ENCODE measurements around the gene CD53. TPM values are rescaled to one million over a fixed set of nuclear protein-coding genes. Genes with fewer than 3 reads are reported as not detected.
"Not testable (repeated sequence)": the region's sequence is repeated elsewhere in the genome, so short reads cannot be mapped to it uniquely, and the experiment has no call there.

The CD53 gene, protein sequence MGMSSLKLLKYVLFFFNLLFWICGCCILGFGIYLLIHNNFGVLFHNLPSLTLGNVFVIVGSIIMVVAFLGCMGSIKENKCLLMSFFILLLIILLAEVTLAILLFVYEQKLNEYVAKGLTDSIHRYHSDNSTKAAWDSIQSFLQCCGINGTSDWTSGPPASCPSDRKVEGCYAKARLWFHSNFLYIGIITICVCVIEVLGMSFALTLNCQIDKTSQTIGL
- 40.0 TPM for total RNA-seq

- DNase-seq (ENCODE audit: low spot score), result no peak
- intact Hi-C loops (cut with DNase I), result no loop called here
- peak; percentile 67 for ATAC-seq
These were observed at the start of gene CD53 for GRCh38 chr1:110872745-110873720. Gene CD53 (plus strand): TSS chr1:110873148. CDS start chr1:110891409, 18,261 bp downstream.

DNA sequence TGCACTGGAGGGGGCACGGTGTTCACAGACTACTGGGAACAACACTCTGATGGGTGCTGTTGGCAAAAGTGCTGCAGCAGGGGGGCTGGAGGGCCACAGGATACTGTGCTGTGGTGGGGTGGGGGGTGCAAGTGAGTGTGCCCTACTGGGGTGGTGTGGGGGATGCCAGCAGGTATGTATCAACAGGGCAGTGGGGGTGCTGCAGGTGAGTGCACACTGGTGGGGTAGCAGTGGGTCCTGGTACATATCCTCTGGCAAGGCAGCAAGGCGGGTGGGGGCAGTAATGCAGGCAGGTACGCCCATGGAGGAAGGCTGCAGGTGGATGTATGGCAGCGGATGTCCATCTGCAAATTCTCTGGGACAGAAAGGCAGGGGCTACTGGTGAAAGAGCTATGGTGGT, 48.8 kb upstream of the CD53 start:
- intact Hi-C loops (cut with DNase I), result no loop called here
- no peak for ATAC-seq
- no peak for DNase-seq (ENCODE audit: low spot score)

GRCh38 chr1:110829955-110830553, 42.9 kb upstream of the CD53 start:
- DNase-seq (ENCODE audit: low spot score) (no peak), ATAC-seq (no peak)
- intact Hi-C loops (cut with DNase I), result no loop called here

GRCh38 chr1:110833779-110834178, 39.2 kb upstream of the CD53 start:
- intact Hi-C loops (cut with DNase I); DNase-seq (ENCODE audit: low spot score); ATAC-seq: not testable (repeated sequence)

DNA sequence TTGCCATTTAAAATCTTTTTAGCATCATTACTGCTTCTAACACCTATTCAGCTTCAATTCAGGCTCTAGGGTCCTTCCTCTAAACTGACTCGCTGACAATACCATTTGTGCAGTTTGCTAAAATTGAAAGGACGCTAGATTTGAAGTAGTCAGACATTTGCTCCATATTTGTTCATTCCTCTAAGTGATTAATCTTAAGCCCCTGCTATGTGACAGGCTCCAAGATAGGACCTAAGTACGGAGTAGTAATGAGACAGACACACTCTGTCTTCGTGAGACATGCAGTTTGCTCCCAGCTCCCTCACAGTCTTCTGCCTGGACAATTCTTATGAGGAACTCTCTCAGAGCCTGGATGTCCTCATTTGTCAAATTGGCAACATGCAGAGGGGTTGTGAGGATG, 26.1 kb upstream of the CD53 start:
- no peak for DNase-seq (ENCODE audit: low spot score)
- intact Hi-C loops (cut with DNase I), result no loop called here

DNA sequence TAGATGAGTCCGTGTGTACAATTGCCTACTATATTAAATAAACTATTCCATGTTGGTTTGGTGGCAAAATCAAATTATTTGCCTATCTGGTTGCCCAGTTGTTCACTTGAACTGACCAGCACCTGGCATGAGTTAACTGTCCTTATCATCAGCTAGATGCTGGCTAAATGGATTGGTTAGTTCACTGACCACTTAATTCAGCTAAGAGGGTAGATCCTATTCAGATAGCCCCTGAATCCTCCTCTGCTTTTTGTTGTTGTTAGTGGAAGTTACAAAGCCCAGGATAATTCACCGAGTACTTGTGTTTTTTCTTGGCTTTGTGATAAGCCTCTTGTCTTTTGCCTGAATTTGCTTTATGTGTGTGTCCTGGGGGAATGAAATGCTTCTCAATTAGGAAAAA, 22.8 kb upstream of the CD53 start:
- DNase-seq (ENCODE audit: low spot score) (no peak), ATAC-seq (no peak)
- intact Hi-C loops (cut with DNase I), result no loop called here

More for the DNA sequence above, 26.1 kb upstream of the CD53 start:
- no peak for ATAC-seq

GRCh38 chr1:110850627-110851026, 22.3 kb upstream of the CD53 start:
- DNase-seq (ENCODE audit: low spot score) (no peak), ATAC-seq (no peak)
- intact Hi-C loops (cut with DNase I), result no loop called here

DNA sequence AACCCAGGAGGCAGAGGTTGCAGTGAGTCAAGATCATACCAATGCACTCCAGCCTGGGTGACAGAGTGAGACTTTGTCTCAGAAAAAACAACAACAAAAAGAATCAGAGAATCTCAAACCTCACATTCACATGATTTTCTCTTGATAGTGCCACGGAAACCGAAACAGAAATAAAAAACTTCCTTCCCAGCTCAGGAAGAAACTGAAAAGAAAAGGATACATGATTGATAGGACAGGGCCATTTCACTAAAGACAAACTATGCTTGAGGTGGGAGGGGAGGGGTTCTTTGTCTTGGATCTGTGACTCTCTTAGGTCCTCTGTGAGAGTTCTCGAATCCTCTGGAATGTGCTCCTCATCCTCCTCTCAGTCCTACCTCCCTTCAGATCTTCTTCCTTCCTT, 19.8 kb upstream of the CD53 start:
- intact Hi-C loops (cut with DNase I), result no loop called here
- DNase-seq (ENCODE audit: low spot score) (no peak), ATAC-seq (no peak)

- intact Hi-C loops (cut with DNase I), result no loop called here
- no peak for ATAC-seq
These were observed 16.5 kb upstream of the CD53 start for GRCh38 chr1:110856410-110856809.

GRCh38 chr1:110857964-110858948, 14.7 kb upstream of the CD53 start:
- DNase-seq (ENCODE audit: low spot score) (no peak), ATAC-seq (no peak)
- intact Hi-C loops (cut with DNase I), result no loop called here

More at GRCh38 chr1:110856410-110856809, 16.5 kb upstream of the CD53 start:
- DNase-seq (ENCODE audit: low spot score), result no peak

DNA sequence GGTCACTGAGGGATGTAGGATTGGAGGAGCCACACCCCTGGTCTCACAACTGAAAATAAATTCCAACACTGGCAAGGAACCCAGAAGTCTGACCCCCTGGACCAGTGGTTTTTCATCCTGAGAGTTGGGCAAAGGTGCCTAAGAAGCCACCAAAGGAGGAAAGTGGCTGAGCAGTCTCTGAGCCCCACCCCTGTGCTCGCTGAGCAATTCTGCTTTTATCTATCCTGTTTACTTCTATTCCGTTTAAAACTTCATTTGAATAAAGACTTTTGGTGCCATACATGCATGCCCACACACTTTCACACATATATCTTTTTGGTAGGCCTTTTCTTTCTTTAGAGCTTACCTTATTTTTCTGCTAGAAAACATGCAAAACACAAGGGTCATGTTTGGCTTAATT, 13.9 kb upstream of the CD53 start:
- intact Hi-C loops (cut with DNase I), result no loop called here
- no peak for ATAC-seq
- DNase-seq (ENCODE audit: low spot score), result no peak

- DNase-seq (ENCODE audit: low spot score) (no peak), ATAC-seq (no peak)
- intact Hi-C loops (cut with DNase I), result no loop called here
These were observed 12.8 kb upstream of the CD53 start for GRCh38 chr1:110860174-110860573.

DNA sequence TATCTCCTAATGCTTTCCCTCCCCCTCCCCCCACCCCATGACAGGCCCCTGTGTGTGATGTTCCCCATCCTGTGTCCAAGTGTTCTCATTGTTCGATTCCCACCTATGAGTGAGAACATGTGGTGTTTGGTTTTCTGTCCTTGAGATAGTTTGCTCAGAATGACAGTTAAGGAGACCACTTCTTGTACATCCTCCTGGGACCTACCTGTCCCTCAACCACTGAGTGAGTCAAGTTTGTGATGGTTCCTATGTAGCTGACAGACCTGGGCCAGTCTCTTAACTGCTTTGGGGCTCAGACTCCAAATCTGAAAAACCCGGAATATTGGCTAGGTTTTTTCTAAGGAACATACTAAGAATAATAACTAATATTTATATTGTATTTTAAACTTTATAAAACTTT, 12.3 kb upstream of the CD53 start:
- DNase-seq (ENCODE audit: low spot score); intact Hi-C loops (cut with DNase I); ATAC-seq: not testable (repeated sequence)

DNA sequence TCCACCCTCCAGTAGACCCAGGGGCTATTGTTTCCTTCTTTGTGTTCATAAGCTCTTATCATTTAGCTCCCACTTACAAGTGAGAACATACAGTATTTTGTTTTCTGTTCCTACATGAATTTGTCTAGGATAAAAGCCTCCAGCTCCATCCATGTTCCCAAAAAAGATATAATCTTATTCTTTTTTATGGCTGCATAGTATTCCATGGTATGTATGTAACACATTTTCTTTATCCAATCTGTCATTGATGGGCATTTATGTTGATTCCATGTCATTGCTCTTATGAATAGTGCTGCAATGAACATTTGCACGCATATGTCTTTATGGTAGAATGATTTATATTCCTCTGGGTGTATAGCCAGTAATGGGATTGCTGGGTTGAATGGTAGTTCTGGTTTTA, 11.0 kb upstream of the CD53 start:
- ATAC-seq; DNase-seq (ENCODE audit: low spot score); intact Hi-C loops (cut with DNase I): not testable (repeated sequence)

- no peak for ATAC-seq
- intact Hi-C loops (cut with DNase I), result no loop called here
These were observed 8.7 kb upstream of the CD53 start for GRCh38 chr1:110864287-110864686.

GRCh38 chr1:110870721-110871388, 2.1 kb upstream of the CD53 start:
- DNase-seq (ENCODE audit: low spot score) (no peak), ATAC-seq (no peak)
- intact Hi-C loops (cut with DNase I), result no loop called here

More at GRCh38 chr1:110864287-110864686, 8.7 kb upstream of the CD53 start:
- DNase-seq (ENCODE audit: low spot score), result no peak

DNA sequence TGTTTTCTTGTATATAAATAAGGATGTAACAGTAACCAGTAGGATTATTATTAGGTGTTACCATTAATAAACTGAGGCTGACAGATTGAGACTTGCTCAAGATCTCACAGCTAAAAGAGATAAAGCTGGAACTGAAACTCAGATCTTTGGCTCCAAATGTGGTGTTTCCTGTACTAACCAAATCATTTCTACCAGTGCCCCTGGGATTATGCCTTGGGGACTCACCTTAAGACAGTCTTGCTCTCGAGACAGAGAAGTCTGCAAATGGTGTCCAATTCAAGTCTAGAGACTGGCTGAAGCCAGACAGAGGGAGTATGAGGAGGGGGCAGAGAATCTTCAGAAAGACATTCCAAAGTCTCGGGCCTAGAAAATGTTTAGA, 593 bp upstream of the CD53 start:
- intact Hi-C loops (cut with DNase I), result no loop called here
- no peak for DNase-seq (ENCODE audit: low spot score)
- no peak for ATAC-seq

DNA sequence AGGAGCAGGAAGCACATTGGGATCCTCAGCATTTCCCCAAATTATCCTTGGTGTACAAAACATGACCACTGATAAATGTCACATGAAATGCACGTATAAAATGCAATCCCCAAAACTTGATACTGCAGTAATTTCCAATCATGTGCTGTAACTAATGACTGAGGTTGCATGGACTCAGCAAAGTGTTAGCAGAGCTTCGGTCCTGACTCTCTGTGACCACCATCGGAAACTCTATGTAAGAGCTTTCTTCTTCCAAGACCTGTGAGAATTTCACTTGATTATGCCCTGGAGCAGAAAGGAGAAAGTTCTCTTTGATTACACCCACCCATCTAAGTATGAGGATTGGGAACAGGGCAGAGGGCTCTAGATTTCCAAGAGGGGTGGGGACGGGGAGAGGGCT, 908 bp downstream of the CD53 start:
- DNase-seq (ENCODE audit: low spot score) (no peak), ATAC-seq (no peak)
- intact Hi-C loops (cut with DNase I), result no loop called here
